Coronary artery (tissue), 2 donors: ENCODE results near the gene IGF2BP3.

Experiments used
- DNase-seq: peaks from one replicate; pipeline ENCODE4 v3.0.0-alpha.2; 2017; ENCODE audit warnings: low spot score
- H3K27ac ChIP-seq, 2 donors: fragments of 200-600 bp; sonication (generic); one replicate each; pipeline ENCODE4 v1.5.1; 2016 to 2019
- H3K4me3 ChIP-seq: fragments of 200-600 bp; sonication (generic); 2 replicates; pipeline ENCODE4 v1.5.1; 2016; ENCODE audit warnings: mild to moderate bottlenecking, moderate library complexity
- TF ChIP-seq, protein P1 (sequence below): fragments of 200-600 bp; sonication (generic); IDR thresholded peaks from one replicate; pipeline ENCODE4 v1.5.1; 2019; ENCODE audit warnings: antibody characterized with exemption

IGF2BP3 gene

DNA sequence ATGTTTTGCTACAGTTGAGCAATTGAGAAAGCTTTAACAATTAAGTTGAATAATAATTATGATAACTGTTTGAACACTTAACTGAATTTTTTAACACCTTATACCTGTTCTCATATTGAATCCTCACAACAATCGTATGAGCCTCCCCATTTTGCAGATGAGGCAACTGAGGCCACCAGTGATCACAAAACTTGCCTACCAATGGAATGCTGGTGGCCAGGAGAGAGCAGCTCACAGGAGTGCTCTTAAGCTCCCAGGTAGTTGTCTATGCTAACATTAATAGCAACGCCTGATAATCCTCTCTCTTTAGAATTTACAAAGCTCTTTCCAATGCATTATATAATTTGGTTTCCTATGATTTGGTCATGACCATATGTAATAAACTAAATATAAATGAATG lies 202.1 kb downstream of the IGF2BP3 start:
- Histone ChIP-seq H3K4me3 (no peak overlapping the region), H3K27ac (no peak overlapping the region)
- DNase-seq, result no peak
- TF ChIP-seq, protein P1, sequence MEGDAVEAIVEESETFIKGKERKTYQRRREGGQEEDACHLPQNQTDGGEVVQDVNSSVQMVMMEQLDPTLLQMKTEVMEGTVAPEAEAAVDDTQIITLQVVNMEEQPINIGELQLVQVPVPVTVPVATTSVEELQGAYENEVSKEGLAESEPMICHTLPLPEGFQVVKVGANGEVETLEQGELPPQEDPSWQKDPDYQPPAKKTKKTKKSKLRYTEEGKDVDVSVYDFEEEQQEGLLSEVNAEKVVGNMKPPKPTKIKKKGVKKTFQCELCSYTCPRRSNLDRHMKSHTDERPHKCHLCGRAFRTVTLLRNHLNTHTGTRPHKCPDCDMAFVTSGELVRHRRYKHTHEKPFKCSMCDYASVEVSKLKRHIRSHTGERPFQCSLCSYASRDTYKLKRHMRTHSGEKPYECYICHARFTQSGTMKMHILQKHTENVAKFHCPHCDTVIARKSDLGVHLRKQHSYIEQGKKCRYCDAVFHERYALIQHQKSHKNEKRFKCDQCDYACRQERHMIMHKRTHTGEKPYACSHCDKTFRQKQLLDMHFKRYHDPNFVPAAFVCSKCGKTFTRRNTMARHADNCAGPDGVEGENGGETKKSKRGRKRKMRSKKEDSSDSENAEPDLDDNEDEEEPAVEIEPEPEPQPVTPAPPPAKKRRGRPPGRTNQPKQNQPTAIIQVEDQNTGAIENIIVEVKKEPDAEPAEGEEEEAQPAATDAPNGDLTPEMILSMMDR, result no peak

DNA sequence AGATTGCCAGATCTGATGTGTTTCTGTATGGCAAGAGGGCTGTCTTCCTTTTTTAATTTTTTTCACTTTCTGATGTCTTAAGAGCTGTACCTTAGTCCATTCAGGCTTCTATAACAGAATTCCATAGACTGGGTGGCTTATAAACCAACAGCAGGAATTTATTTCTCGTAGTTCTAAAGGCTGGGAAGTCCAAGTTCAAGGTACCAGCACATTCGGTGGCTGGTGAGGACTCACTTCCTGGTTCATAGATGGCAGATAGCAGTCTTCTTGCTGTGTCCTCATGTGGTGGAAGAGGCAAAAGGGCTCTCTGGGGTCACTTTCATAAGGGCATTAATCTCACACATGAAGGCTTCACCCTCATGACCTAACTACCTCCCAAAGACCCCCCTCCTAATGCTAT lies 202.9 kb downstream of the IGF2BP3 start:
- Histone ChIP-seq H3K27ac (no peak overlapping the region), H3K4me3 (no peak overlapping the region)
- DNase-seq, result no peak
- TF ChIP-seq, protein P1, result no peak

DNA sequence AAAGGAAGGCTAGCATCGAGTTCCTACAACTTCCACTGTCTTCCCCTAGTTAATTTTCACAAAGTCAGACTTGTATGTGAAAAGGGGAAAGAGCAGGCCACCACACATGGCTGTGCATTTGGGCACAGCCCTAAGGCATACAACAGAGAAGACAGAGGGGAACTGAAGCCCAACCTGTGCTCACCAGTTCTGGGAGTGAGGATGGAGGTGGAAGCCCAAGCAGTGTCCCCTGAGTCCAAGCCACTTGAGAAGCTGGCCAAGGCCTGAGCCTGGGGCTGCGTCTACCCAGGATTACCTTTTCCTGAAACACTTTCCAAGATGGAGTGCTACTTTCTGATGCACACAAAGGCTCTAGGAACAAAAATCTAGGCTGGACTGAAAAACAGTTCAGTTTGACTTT lies 203.4 kb downstream of the IGF2BP3 start:
- DNase-seq, result no peak
- no peak overlapping the region for H3K27ac ChIP-seq
- H3K4me3 ChIP-seq, result no peak overlapping the region
- TF ChIP-seq, protein P1, result no peak

DNA sequence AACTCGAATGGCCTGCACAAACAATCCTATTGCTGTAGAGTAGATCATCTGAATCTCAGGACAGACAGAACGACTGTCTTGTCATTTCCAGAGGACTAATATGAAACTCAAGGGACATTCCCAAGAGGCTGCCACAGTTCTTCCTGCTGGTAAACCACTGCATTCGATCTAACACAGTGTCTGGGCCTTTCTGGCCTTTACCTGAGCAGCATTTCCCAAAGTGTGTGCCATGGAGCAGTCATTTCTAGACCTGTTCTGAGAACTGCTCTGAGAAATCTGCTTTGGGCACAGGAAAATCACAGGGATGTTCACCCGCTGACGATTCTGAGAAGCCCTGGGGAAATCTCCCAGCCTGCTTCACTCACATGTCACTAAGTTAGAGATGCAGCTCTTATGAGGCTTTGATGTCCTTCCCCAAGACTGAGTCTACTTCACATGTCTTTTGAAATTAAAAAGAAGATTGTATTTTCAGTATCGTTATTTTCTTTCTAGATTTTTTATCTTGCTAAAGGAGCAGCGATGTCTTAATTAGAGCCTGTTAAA lies 205.3 kb downstream of the IGF2BP3 start:
- TF ChIP-seq, protein P1, result no peak
- no peak overlapping the region for H3K4me3 ChIP-seq
- no peak overlapping the region for H3K27ac ChIP-seq
- no peak for DNase-seq

DNA sequence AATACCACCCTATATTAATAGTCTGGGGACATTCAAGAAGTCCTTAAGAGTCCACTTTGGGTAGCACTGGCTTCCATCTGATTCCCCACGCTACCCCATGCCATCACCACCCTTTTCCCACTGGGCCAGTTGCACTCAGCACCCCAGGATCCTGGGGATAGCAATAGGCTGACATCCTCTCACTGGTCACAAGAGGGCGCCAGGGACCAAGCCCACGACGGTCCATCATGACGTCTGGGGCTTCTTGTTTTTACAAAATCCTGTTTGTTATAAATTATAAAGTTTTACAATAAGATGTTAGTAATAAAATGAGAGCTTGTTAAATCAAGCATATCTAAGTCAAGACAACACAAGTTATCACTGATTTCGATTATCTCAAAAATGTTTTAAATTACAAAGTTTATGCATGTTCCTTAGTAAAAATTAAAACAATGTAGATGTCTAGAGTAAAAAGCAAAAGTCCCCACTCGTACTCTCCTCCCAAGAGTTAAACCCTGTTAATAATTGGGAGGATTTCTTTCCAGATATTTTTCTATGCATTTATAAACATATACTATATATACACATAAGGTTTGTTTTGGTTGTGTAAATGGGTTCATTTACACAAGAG lies 208.3 kb downstream of the IGF2BP3 start:
- Histone ChIP-seq H3K4me3 (no peak overlapping the region), H3K27ac (no peak overlapping the region)
- no peak for DNase-seq
- TF ChIP-seq, protein P1, result peak; percentile 69

DNA sequence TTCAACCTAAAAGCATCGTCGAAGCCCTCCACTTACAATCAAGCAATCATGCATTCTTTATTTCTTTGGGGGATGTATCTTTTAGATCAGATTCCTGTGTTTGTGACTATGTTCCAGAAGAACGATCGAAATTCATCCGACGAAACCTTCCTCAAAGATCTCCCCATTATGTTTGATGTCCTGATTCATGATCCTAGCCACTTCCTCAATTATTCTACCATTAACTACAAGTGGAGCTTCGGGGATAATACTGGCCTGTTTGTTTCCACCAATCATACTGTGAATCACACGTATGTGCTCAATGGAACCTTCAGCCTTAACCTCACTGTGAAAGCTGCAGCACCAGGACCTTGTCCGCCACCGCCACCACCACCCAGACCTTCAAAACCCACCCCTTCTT lies 209.9 kb downstream of the IGF2BP3 start:
- H3K4me3 ChIP-seq, result no peak overlapping the region
- DNase-seq, result no peak
- no peak overlapping the region for H3K27ac ChIP-seq
- TF ChIP-seq, protein P1, result no peak
